SK-N-SH (cell line): ENCODE measurements around the gene TUBA4A. TPM values are rescaled to one million over a fixed set of nuclear protein-coding genes. Genes with fewer than 3 reads are reported as not detected.

Experiments
- CTCF ChIA-PET: fragments of 300-600, 350-600 bp; formaldehyde crosslinking; extraction: SDS; loops from one replicate; lab custom pipeline; 2021; lab: Yijun Ruan, JAX
- POLR2A ChIA-PET: fragments of 350-600 bp; sonication (Branson Sonifier 250); formaldehyde crosslinking; extraction: SDS; loops from one replicate; lab custom pipeline; 2020; ENCODE audit warnings: antibody characterized with exemption, inconsistent platforms; lab: Yijun Ruan, JAX
- DNase-seq: peaks from one replicate; pipeline ENCODE4 v3.0.0; 2012
- H2AFZ ChIP-seq: fragments of 200-600 bp; sonication (generic); 2 replicates; pipeline ENCODE4 v1.8.1; 2016; ENCODE audit warnings: antibody characterized with exemption, mild to moderate bottlenecking, low read depth
- H3F3A ChIP-seq: fragments of 200-600 bp; sonication (generic); replicated peaks from 2 replicates; pipeline ENCODE3; 2016; ENCODE audit warnings: antibody characterized with exemption, mild to moderate bottlenecking; ENCODE audit not compliant: insufficient read depth
- H3K27ac ChIP-seq, 2 experiments: fragments of 200-500 bp in 1 of 2; fragments of 200-600 bp in 1 of 2; sonication (Bioruptor generic) in 1 of 2; sonication (generic), shearing (Covaris generic) in 1 of 2; 2 replicates each; pipeline versions ENCODE4 v1.5.1 to v1.6.1; 2014 to 2016; ENCODE audit warnings: low read depth in 2 of 2, inconsistent platforms in 1 of 2, low read length in 1 of 2, mild to moderate bottlenecking in 1 of 2, mixed read lengths in 1 of 2
- H3K27me3 ChIP-seq: fragments of 200-600 bp; sonication (generic), shearing (Covaris generic); 2 replicates; pipeline ENCODE4 v1.6.1; 2016; ENCODE audit warnings: mixed run types; ENCODE audit not compliant: insufficient read depth
- H3K36me3 ChIP-seq, 2 experiments: fragments of 200-500 bp in 1 of 2; fragments of 200-600 bp in 1 of 2; sonication (Bioruptor generic) in 1 of 2; sonication (generic) in 1 of 2; replicated peaks in 1 of 2; 2 replicates each; pipeline versions ENCODE3 to v1.5.1; 2014 to 2016; ENCODE audit warnings: low read length in 1 of 2, mild to moderate bottlenecking in 1 of 2; ENCODE audit not compliant: insufficient read depth in 2 of 2, control insufficient read depth in 1 of 2
- H3K4me1 ChIP-seq, 2 experiments: fragments of 200-500 bp in 1 of 2; fragments of 200-600 bp in 1 of 2; sonication (Bioruptor generic) in 1 of 2; sonication (generic), shearing (Covaris generic) in 1 of 2; 2 replicates each; pipeline versions ENCODE4 v1.5.1 to v1.6.1; 2014 to 2016; ENCODE audit warnings: low read depth in 1 of 2, low read length in 1 of 2, mixed run types in 1 of 2; ENCODE audit not compliant: insufficient read depth in 2 of 2, control insufficient read depth in 1 of 2
- H3K4me2 ChIP-seq: fragments of 200-600 bp; sonication (generic), shearing (Covaris generic); 2 replicates; pipeline ENCODE4 v1.6.1; 2017; ENCODE audit warnings: mixed run types
- H3K4me3 ChIP-seq, 2 experiments: fragments of 200-500 bp in 1 of 2; fragments of 200-600 bp in 1 of 2; sonication (Bioruptor generic) in 1 of 2; sonication (generic), shearing (Covaris generic) in 1 of 2; 2 replicates each; pipeline versions ENCODE4 v1.5.1 to v1.8.1; 2014 to 2016; ENCODE audit warnings: low read depth in 2 of 2, inconsistent platforms in 1 of 2, low read length in 1 of 2, mild to moderate bottlenecking in 1 of 2, mixed read lengths in 1 of 2, moderate library complexity in 1 of 2
- H3K79me2 ChIP-seq: fragments of 200-600 bp; sonication (generic); 2 replicates; pipeline ENCODE4 v1.8.1; 2017; ENCODE audit warnings: mild to moderate bottlenecking; ENCODE audit not compliant: insufficient read depth
- H3K9ac ChIP-seq: fragments of 200-600 bp; sonication (generic); 2 replicates; pipeline ENCODE4 v1.6.1; 2017; ENCODE audit warnings: mixed run types
- H3K9me2 ChIP-seq: fragments of 200-600 bp; sonication (generic); 2 replicates; pipeline ENCODE4 v1.6.1; 2017; ENCODE audit warnings: mixed run types
- H3K9me3 ChIP-seq: fragments of 200-600 bp; sonication (generic); 2 replicates; pipeline ENCODE4 v1.6.1; 2017; ENCODE audit warnings: mixed run types, mild to moderate bottlenecking, moderate library complexity
- H4K20me1 ChIP-seq: fragments of 200-600 bp; sonication (generic); 2 replicates; pipeline ENCODE4 v1.6.1; 2017; ENCODE audit warnings: mild to moderate bottlenecking, mixed run types; ENCODE audit not compliant: insufficient read depth
- CHD2 ChIP-seq: fragments of 150-350 bp; IDR thresholded peaks from 2 replicates; pipeline ENCODE4 v1.6.1; 2018; ENCODE audit warnings: low read length; ENCODE audit not compliant: partially characterized antibody
- CTCF ChIP-seq: fragments of 200-600 bp; sonication (generic); IDR thresholded peaks from 2 replicates; pipeline ENCODE4 v1.6.1; 2017; ENCODE audit warnings: antibody characterized with exemption, mild to moderate bottlenecking, moderate library complexity
- ELF1 ChIP-seq: IDR thresholded peaks from 2 replicates; pipeline ENCODE4 v1.4.0; 2012
- EP300 ChIP-seq, 2 experiments: IDR thresholded peaks; 2 replicates each; pipeline versions ENCODE4 v1.4.0 to v1.6.1; 2012; ENCODE audit warnings: borderline replicate concordance in 1 of 2, low read depth in 1 of 2, low read length in 1 of 2
- EZH2phosphoT487 ChIP-seq: fragments of 200-600 bp; sonication (generic); IDR thresholded peaks from 2 replicates; pipeline ENCODE4 v1.6.1; 2017; ENCODE audit warnings: low read depth, mixed run types, mild to moderate bottlenecking, antibody characterized with exemption, moderate library complexity, borderline replicate concordance
- FOSL2 ChIP-seq: IDR thresholded peaks from 2 replicates; pipeline ENCODE4 v1.4.0; 2012; ENCODE audit warnings: low read depth, mild to moderate bottlenecking, moderate library complexity, borderline replicate concordance
- FOXM1 ChIP-seq: IDR thresholded peaks from 2 replicates; pipeline ENCODE4 v1.4.0; 2012; ENCODE audit warnings: low read depth, mild to moderate bottlenecking
- GABPA ChIP-seq: IDR thresholded peaks from 2 replicates; pipeline ENCODE4 v1.4.0; 2012; ENCODE audit warnings: low read depth, mild to moderate bottlenecking
- IRF3 ChIP-seq: fragments of 150-350 bp; IDR thresholded peaks from 2 replicates; pipeline ENCODE4 v1.6.1; 2016; ENCODE audit warnings: mild to moderate bottlenecking, low read depth, low read length
- MAX ChIP-seq: IDR thresholded peaks from 2 replicates; pipeline ENCODE4 v1.4.0; 2012; ENCODE audit warnings: low read depth
- MEF2A ChIP-seq: IDR thresholded peaks from 2 replicates; pipeline ENCODE4 v1.4.0; 2012; ENCODE audit warnings: low read depth, borderline replicate concordance
- MXI1 ChIP-seq: IDR thresholded peaks from 2 replicates; pipeline ENCODE4 v1.6.1; 2012; ENCODE audit warnings: mild to moderate bottlenecking, low read depth, low read length, improper control_type of control experiment
- NFIC ChIP-seq: IDR thresholded peaks from 2 replicates; pipeline ENCODE4 v1.4.0; 2012; ENCODE audit warnings: borderline replicate concordance
- POLR2AphosphoS5 ChIP-seq: IDR thresholded peaks from 2 replicates; pipeline ENCODE4 v1.6.1; 2012; ENCODE audit warnings: low read depth, low read length
- RAD21 ChIP-seq: IDR thresholded peaks from 2 replicates; pipeline ENCODE4 v1.6.1; 2012; ENCODE audit warnings: mild to moderate bottlenecking, low read length
- RCOR1 ChIP-seq: fragments of 150-350 bp; IDR thresholded peaks from 2 replicates; pipeline ENCODE4 v1.6.1; 2017; ENCODE audit warnings: antibody characterized with exemption, low read length
- RFX5 ChIP-seq: IDR thresholded peaks from 2 replicates; pipeline ENCODE4 v1.6.1; 2012; ENCODE audit warnings: mild to moderate bottlenecking, improper control_type of control experiment, low read length
- RXRA ChIP-seq: IDR thresholded peaks from 2 replicates; pipeline ENCODE4 v1.4.0; 2012; ENCODE audit warnings: low read depth, mild to moderate bottlenecking, borderline replicate concordance
- SMC3 ChIP-seq: IDR thresholded peaks from 2 replicates; pipeline ENCODE4 v1.6.1; 2012; ENCODE audit warnings: low read depth, low read length, improper control_type of control experiment
- TAF1 ChIP-seq: IDR thresholded peaks from 2 replicates; pipeline ENCODE4 v1.6.1; 2012; ENCODE audit warnings: low read depth, mild to moderate bottlenecking, low read length, moderate library complexity, borderline replicate concordance
- TEAD4 ChIP-seq: IDR thresholded peaks from 2 replicates; pipeline ENCODE4 v1.4.0; 2012; ENCODE audit warnings: mild to moderate bottlenecking, borderline replicate concordance; ENCODE audit not compliant: insufficient read depth
- YY1 ChIP-seq: IDR thresholded peaks from 2 replicates; pipeline ENCODE4 v1.4.0; 2012; ENCODE audit warnings: low read depth, mild to moderate bottlenecking
- ZBTB33 ChIP-seq: IDR thresholded peaks from 2 replicates; pipeline ENCODE4 v1.4.0; 2012; ENCODE audit warnings: low read depth, borderline replicate concordance
- WGBS: methylation state at CpG from one replicate; pipeline ENCODE4 v1.1.6; 2017; ENCODE audit warnings: low lambda C conversion rate; 5-methylcytosine and 5-hydroxymethylcytosine counted together
- polyA plus RNA-seq, 3 experiments: library from polyadenylated mRNA; depleted of rRNA; stranded (reverse); fragments of >200 nt; gene quantifications; 2 replicates each; pipeline ENCODE4 v1.2.3, GENCODE V29; 2012

Gene TUBA4A
- polyA plus RNA-seq, 1 of the 3 experiments (the other 2 are of a cell fraction) = 6.2 TPM

- Histone ChIP-seq H3K27ac (no peak overlapping the region), H3K4me1 (peaks cover 10 to 14% of the 10 kb centered on the region in 2 experiments; a peak in 3 of 4 replicates), H2AFZ (no peak overlapping the region), H3K4me2 (no peak overlapping the region), H3K36me3 (no peaks in the 10 kb centered on the region), H3F3A (peaks cover 6% of the 10 kb centered on the region), H3K9me3 (no peaks in the 10 kb centered on the region), H3K9ac (no peak overlapping the region), H4K20me1 (no peaks in the 10 kb centered on the region), H3K27me3 (no peaks in the 10 kb centered on the region; the same call in 1 of the 2 replicates), H3K79me2 (no peaks in the 10 kb centered on the region), H3K9me2 (no peaks in the 10 kb centered on the region), H3K4me3 (no peak overlapping the region)
- WGBS = 87% methylated on average over 3 of the region's 4 CpGs
- CTCF ChIA-PET = interaction anchor here (1.2 to 15.4 kb wide), 2 partner anchors 20 to 24 kb away, joined by 3 to 312 read pairs; no protein-coding TSS in a partner anchor
- no peak for DNase-seq
- no peak for TF ChIP-seq MAX
- TF ChIP-seq RAD21 = no peak
- no peak for TF ChIP-seq RXRA
- no peak for TF ChIP-seq FOSL2
- no peak for TF ChIP-seq CTCF
- TF ChIP-seq ELF1 = no peak
- no peak for TF ChIP-seq RCOR1
- no peak for TF ChIP-seq CHD2
- no peak for TF ChIP-seq MEF2A
- no peak for TF ChIP-seq NFIC
- POLR2A ChIA-PET = no interaction called here
Measured at GRCh38 chr2:219272356-219272755, 18.6 kb upstream of the TUBA4A start.

- H3K9me2 ChIP-seq = no peaks in the 10 kb centered on the region
- H2AFZ ChIP-seq = no peak overlapping the region
- H3K79me2 ChIP-seq = no peaks in the 10 kb centered on the region
- WGBS = 93% methylated on average over 2 of the region's 2 CpGs
- peaks cover 6% of the 10 kb centered on the region for H3F3A ChIP-seq
- POLR2A ChIA-PET = no interaction called here
- no peak overlapping the region for H3K9ac ChIP-seq
- no peak overlapping the region for H3K4me2 ChIP-seq
- TF ChIP-seq YY1 (no peak), EZH2phosphoT487 (no peak), TEAD4 (no peak), SMC3 (no peak), FOSL2 (no peak), RAD21 (no peak), TAF1 (no peak), FOXM1 (no peak), IRF3 (no peak), POLR2AphosphoS5 (no peak), RXRA (no peak), ELF1 (no peak), ZBTB33 (no peak), GABPA (no peak), RFX5 (no peak), RCOR1 (no peak), MXI1 (no peak), EP300 (IDR thresholded peaks at IDR 0.05; ENCODE audit: borderline replicate concordance in 1 of 2, low read depth in 1 of 2, low read length in 1 of 2) (no peak), NFIC (no peak)
- no peak overlapping the region for H3K4me3 ChIP-seq
- CTCF ChIA-PET = interaction anchor here (1.0 to 3.4 kb wide), 2 partner anchors 10 to 24 kb away, joined by 3 to 24 read pairs; no protein-coding TSS in a partner anchor
- H3K4me1 ChIP-seq = peaks cover 10 to 14% of the 10 kb centered on the region in 2 experiments; a peak in 3 of 4 replicates
- H3K27me3 ChIP-seq = no peaks in the 10 kb centered on the region; the same call in 1 of the 2 replicates
- H3K36me3 ChIP-seq = no peaks in the 10 kb centered on the region
- no peak for DNase-seq
- H4K20me1 ChIP-seq = no peaks in the 10 kb centered on the region
- no peak overlapping the region for H3K27ac ChIP-seq
- H3K9me3 ChIP-seq = no peaks in the 10 kb centered on the region
Measured at GRCh38 chr2:219271021-219271420, 17.3 kb upstream of the TUBA4A start.
